K562 (cell line): Measurements from ENCODE around the gene ARHGEF26.

Experiments used
- CHD2 ChIP-seq: IDR thresholded peaks from 2 replicates; pipeline ENCODE4 v1.6.1; 2011; ENCODE audit warnings: low read depth, low read length
- GABPA ChIP-seq: fragments of 200-800 bp; sonication (Bioruptor generic); conservative IDR thresholded peaks from 2 replicates; pipeline ENCODE4 v1.6.1; 2016; ENCODE audit warnings: low read depth, missing genetic modification characterization, missing compliant biosample characterization
- GATA2 ChIP-seq: sonication (generic); formaldehyde crosslinking; IDR thresholded peaks from 2 replicates; pipeline ENCODE4 v1.4.0; 2020; ENCODE audit warnings: mild to moderate bottlenecking, missing genetic modification reagents
- KDM1A ChIP-seq, 2 experiments: fragments of 450-650 bp; IDR thresholded peaks; 2 replicates each; pipeline ENCODE4 v1.6.1; 2016; ENCODE audit warnings: mild to moderate bottlenecking in 2 of 2
- MBD2 ChIP-seq: sonication (generic); IDR thresholded peaks from 2 replicates; pipeline ENCODE4 v1.6.1; 2016; ENCODE audit warnings: low read depth, borderline replicate concordance
- MTA1 ChIP-seq: fragments of 450-650 bp; IDR thresholded peaks from 2 replicates; pipeline ENCODE4 v1.6.1; 2017; ENCODE audit warnings: borderline replicate concordance
- PHB2 ChIP-seq: fragments of 450-650 bp; IDR thresholded peaks from 2 replicates; pipeline ENCODE4 v1.6.1; 2017; ENCODE audit warnings: low read depth
- POU5F1 ChIP-seq: fragments of 150-350 bp; IDR thresholded peaks from 2 replicates; pipeline ENCODE4 v1.6.1; 2014; ENCODE audit warnings: borderline replicate concordance, low read length, low read depth, mild to moderate bottlenecking; ENCODE audit not compliant: partially characterized antibody
- ZFX ChIP-seq: sonication (generic); formaldehyde crosslinking; IDR thresholded peaks from 2 replicates; pipeline ENCODE4 v1.8.0; 2022; ENCODE audit warnings: mild to moderate bottlenecking, missing genetic modification reagents, moderate library complexity
- ZNF24 ChIP-seq: fragments of 450-650 bp; IDR thresholded peaks from 2 replicates; pipeline ENCODE4 v1.6.1; 2016
- TF ChIP-seq, protein P1 (sequence below): sonication (generic); formaldehyde crosslinking; IDR thresholded peaks from 2 replicates; pipeline ENCODE4 v1.8.1; 2023; ENCODE audit warnings: mild to moderate bottlenecking, missing genetic modification reagents, moderate library complexity
- TF ChIP-seq, protein P2 (sequence below): sonication (generic); formaldehyde crosslinking; IDR thresholded peaks from 2 replicates; pipeline ENCODE4 v1.9.0; 2022; ENCODE audit warnings: mild to moderate bottlenecking, missing genetic modification reagents
- TF ChIP-seq, protein P3 (sequence below), 3 experiments: IDR thresholded peaks in 2 of 3; conservative IDR thresholded peaks in 1 of 3; 2 replicates each; pipeline ENCODE4 v1.5.1; 2011 to 2012; ENCODE audit warnings: low read length in 3 of 3, mild to moderate bottlenecking in 3 of 3, control low read depth in 2 of 3, improper control_type of control experiment in 1 of 3, inconsistent platforms in 1 of 3, low read depth in 1 of 3, mixed read lengths in 1 of 3, moderate library complexity in 1 of 3; ENCODE audit not compliant: insufficient read depth in 2 of 3

DNA sequence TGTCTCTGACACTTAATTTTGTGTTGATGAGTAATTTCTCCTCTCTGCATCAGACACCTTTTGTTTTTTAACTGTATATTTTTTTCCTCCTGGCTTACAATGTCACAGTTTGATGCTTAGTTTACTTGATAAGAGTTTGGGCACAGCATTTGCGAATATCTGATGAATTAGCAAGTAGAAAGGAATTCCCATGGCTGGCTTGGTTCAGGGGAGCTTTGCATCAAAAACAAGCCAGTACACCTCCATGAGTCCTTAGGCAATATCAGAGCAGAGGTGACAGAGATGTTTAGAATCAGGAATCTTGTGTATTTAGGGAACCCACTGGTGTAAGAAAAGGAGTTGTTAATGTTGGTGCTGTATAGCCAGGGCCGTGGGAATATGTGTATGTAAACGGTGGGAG is 9.3 kb downstream of the ARHGEF26 start:
- TF ChIP-seq, protein P1, sequence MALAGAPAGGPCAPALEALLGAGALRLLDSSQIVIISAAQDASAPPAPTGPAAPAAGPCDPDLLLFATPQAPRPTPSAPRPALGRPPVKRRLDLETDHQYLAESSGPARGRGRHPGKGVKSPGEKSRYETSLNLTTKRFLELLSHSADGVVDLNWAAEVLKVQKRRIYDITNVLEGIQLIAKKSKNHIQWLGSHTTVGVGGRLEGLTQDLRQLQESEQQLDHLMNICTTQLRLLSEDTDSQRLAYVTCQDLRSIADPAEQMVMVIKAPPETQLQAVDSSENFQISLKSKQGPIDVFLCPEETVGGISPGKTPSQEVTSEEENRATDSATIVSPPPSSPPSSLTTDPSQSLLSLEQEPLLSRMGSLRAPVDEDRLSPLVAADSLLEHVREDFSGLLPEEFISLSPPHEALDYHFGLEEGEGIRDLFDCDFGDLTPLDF (CRISPR knock-in tag) = no peak
- TF ChIP-seq POU5F1 = no peak
- no peak for TF ChIP-seq PHB2
- no peak for TF ChIP-seq GATA2 (CRISPR knock-in tag)
- TF ChIP-seq CHD2 = no peak
- TF ChIP-seq ZNF24 = no peak
- TF ChIP-seq MTA1 = no peak
- TF ChIP-seq, protein P2, sequence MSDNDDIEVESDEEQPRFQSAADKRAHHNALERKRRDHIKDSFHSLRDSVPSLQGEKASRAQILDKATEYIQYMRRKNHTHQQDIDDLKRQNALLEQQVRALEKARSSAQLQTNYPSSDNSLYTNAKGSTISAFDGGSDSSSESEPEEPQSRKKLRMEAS = no peak
- no peak for TF ChIP-seq MBD2
- TF ChIP-seq, protein P3, sequence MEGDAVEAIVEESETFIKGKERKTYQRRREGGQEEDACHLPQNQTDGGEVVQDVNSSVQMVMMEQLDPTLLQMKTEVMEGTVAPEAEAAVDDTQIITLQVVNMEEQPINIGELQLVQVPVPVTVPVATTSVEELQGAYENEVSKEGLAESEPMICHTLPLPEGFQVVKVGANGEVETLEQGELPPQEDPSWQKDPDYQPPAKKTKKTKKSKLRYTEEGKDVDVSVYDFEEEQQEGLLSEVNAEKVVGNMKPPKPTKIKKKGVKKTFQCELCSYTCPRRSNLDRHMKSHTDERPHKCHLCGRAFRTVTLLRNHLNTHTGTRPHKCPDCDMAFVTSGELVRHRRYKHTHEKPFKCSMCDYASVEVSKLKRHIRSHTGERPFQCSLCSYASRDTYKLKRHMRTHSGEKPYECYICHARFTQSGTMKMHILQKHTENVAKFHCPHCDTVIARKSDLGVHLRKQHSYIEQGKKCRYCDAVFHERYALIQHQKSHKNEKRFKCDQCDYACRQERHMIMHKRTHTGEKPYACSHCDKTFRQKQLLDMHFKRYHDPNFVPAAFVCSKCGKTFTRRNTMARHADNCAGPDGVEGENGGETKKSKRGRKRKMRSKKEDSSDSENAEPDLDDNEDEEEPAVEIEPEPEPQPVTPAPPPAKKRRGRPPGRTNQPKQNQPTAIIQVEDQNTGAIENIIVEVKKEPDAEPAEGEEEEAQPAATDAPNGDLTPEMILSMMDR (IDR thresholded peaks at IDR 0.05 in 2 of 3, conservative IDR thresholded peaks at IDR 0.05 in 1 of 3; ENCODE audit: insufficient read depth in 2 of 3, low read depth in 1 of 3, low read length in 3 of 3) = no peak
- no peak for TF ChIP-seq KDM1A (IDR thresholded peaks at IDR 0.05)
- no peak for TF ChIP-seq ZFX (CRISPR knock-in tag)
- no peak for TF ChIP-seq GABPA (tag)
